ENCODE data around the gene APOH.

GRCh38 chr17:66250686-66251085 is 21.5 kb upstream of the APOH start:
- TF ChIP-seq CTCF (IDR thresholded peaks at IDR 0.05): no peak
- TF ChIP-seq POLR2AphosphoS5 (IDR thresholded peaks at IDR 0.05; ENCODE audit: low read depth, low read length): no peak
- TF ChIP-seq SIN3A (IDR thresholded peaks at IDR 0.05; ENCODE audit: borderline replicate concordance, insufficient read depth, low read depth, low read length): no peak
- TF ChIP-seq REST (IDR thresholded peaks at IDR 0.05; ENCODE audit: insufficient read depth in 1 of 2, low read depth in 2 of 2, low read length in 1 of 2): no peak
